PFSK-1 (cell line): Measurements from ENCODE around the gene DSPP.

Source experiments
- FOXP2 ChIP-seq: optimal IDR thresholded peaks from 2 replicates; pipeline ENCODE3; 2011; ENCODE audit warnings: borderline replicate concordance, control low read depth, inconsistent platforms; ENCODE audit not compliant: insufficient read depth; ENCODE audit errors: extremely low read length, extremely low read depth
- POLR2AphosphoS5 ChIP-seq: IDR thresholded peaks from 2 replicates; pipeline ENCODE4 v1.6.1; 2012; ENCODE audit warnings: low read depth, mild to moderate bottlenecking, control low read depth, low read length, moderate library complexity
- SIN3A ChIP-seq: IDR thresholded peaks from 2 replicates; pipeline ENCODE4 v1.6.1; 2012; ENCODE audit warnings: mild to moderate bottlenecking, low read length, moderate library complexity, borderline replicate concordance; ENCODE audit not compliant: insufficient read depth
- TAF1 ChIP-seq: IDR thresholded peaks from 2 replicates; pipeline ENCODE4 v1.6.1; 2012; ENCODE audit warnings: low read length, control low read depth, borderline replicate concordance; ENCODE audit not compliant: insufficient read depth
- TF ChIP-seq, protein P1 (sequence below), 2 experiments: IDR thresholded peaks; 2 replicates each; pipeline versions ENCODE4 v1.6.1 to v1.8.0; 2011 to 2012; ENCODE audit warnings: low read depth in 2 of 2, low read length in 2 of 2, control low read depth in 1 of 2, inconsistent platforms in 1 of 2, mild to moderate bottlenecking in 1 of 2, moderate library complexity in 1 of 2; ENCODE audit not compliant: insufficient read depth in 1 of 2

The DSPP gene

DNA sequence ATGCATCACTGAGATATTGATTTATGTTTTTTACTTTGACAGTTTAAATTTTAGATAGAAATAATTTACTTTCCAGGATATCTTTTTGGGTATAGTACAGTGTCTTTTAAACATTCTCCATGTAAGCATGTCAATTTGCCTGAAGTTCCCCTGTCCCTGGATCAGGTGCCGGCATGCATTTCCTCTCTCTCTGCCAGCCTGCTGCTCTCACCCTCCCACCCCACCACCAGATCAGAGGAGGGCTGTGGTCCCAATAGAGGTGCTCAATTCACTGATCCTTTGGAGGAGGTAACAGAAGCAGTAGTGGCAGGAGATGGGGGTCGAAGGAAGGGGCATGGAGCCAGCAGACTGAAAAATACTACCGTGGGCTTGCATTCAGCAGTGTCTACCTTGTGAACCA is 28.3 kb upstream of the DSPP start:
- TF ChIP-seq TAF1 (no peak), SIN3A (no peak), POLR2AphosphoS5 (no peak), FOXP2 (no peak)
- TF ChIP-seq, protein P1, sequence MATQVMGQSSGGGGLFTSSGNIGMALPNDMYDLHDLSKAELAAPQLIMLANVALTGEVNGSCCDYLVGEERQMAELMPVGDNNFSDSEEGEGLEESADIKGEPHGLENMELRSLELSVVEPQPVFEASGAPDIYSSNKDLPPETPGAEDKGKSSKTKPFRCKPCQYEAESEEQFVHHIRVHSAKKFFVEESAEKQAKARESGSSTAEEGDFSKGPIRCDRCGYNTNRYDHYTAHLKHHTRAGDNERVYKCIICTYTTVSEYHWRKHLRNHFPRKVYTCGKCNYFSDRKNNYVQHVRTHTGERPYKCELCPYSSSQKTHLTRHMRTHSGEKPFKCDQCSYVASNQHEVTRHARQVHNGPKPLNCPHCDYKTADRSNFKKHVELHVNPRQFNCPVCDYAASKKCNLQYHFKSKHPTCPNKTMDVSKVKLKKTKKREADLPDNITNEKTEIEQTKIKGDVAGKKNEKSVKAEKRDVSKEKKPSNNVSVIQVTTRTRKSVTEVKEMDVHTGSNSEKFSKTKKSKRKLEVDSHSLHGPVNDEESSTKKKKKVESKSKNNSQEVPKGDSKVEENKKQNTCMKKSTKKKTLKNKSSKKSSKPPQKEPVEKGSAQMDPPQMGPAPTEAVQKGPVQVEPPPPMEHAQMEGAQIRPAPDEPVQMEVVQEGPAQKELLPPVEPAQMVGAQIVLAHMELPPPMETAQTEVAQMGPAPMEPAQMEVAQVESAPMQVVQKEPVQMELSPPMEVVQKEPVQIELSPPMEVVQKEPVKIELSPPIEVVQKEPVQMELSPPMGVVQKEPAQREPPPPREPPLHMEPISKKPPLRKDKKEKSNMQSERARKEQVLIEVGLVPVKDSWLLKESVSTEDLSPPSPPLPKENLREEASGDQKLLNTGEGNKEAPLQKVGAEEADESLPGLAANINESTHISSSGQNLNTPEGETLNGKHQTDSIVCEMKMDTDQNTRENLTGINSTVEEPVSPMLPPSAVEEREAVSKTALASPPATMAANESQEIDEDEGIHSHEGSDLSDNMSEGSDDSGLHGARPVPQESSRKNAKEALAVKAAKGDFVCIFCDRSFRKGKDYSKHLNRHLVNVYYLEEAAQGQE (IDR thresholded peaks at IDR 0.05; ENCODE audit: insufficient read depth in 1 of 2, low read depth in 2 of 2, low read length in 2 of 2): no peak

DNA sequence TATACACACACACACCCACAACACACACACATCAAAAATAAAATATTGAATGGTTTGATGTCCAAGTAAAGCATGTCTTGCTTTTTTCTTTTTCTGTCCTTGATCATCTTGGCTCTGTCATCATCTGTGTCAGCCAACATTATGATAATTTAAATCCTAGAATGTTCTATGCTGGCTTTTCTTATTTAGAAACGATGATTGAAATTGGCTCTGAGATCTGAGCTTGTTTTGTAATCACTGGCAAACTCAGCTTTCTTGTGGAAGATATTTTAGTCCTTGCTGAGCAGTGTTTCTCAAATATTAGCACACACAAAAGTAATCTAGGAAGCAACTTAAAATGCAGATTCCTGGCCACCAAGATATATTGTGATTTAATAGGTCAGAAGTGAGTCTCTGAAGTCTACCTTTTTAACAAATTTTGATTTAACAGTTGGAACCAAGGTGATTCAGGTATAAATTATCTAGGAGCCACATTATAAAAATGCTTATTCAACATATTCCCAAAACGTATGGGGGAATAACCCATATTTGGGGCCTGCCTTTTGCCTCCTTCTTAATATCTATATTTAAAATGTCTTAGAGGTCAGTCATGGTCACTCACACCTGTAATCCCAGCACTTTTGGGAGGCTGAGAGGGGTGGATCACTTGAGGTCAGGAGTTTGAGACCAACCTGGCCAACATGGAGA is 24.0 kb upstream of the DSPP start:
- TF ChIP-seq FOXP2 (no peak), POLR2AphosphoS5 (no peak), TAF1 (no peak), SIN3A (no peak)
- TF ChIP-seq, protein P1 (IDR thresholded peaks at IDR 0.05; ENCODE audit: insufficient read depth in 1 of 2, low read depth in 2 of 2, low read length in 2 of 2): no peak

DNA sequence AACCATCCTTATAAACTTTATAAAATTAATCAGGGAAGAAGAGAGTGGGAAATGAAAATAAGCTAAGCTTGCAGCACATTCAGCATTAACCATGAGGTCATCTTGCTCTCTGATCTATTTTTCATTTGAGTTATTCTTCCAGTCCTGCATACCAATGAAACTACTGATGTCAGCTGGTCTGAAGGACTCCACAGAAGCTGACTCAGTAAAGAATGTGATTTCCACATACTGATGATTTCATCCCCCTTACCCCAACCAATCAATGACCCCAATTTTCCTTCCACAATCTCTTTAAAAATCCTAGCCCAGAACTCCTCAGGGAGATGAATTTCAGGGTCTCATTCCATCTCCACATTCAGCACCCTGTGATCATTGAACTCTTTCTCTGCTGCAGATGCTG is 18.8 kb upstream of the DSPP start:
- TF ChIP-seq TAF1 (no peak), FOXP2 (no peak), SIN3A (no peak), POLR2AphosphoS5 (no peak)
- TF ChIP-seq, protein P1 (IDR thresholded peaks at IDR 0.05; ENCODE audit: insufficient read depth in 1 of 2, low read depth in 2 of 2, low read length in 2 of 2): no peak

DNA sequence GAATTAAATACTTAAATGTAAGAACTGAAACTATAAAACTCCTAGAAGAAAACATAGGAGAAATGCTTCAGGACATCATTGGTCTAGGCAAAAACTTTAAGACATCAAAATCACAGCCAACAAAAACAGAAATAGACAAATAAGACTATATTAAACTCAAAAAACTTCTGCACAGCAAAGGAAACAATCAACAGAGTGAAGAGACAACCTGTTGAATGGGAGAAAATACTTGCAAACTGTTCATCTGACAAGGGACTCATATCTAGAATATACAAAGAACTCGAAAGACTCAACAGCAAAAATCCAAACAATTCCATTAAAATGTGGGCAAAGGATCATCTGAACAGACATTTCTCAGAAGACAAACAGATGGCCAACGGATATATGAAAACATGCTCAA is 16.2 kb upstream of the DSPP start:
- TF ChIP-seq SIN3A (no peak), FOXP2 (no peak), POLR2AphosphoS5 (no peak), TAF1 (no peak)
- TF ChIP-seq, protein P1 (IDR thresholded peaks at IDR 0.05; ENCODE audit: insufficient read depth in 1 of 2, low read depth in 2 of 2, low read length in 2 of 2): no peak

DNA sequence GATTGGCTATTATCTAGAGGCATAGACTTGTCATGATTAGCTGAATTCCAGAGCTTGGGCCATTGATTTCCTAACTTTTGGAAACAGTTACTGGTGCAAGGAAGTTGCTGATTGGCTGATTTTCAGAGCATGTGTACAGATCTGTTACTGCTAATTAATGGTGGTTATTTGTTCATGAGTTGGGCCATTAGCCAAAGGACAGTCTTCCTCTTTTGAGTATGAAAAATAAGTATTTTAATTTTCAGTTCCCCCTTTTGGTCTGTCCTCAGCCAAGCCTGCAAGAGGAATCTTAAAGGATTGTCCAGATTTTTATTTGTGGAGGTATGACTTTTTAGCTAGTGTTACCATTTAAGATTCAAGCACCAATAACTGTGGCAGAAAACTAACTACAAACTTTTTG is 7.0 kb upstream of the DSPP start:
- TF ChIP-seq TAF1: no peak
- no peak for TF ChIP-seq SIN3A
- TF ChIP-seq, protein P1 (IDR thresholded peaks at IDR 0.05; ENCODE audit: insufficient read depth in 1 of 2, low read depth in 2 of 2, low read length in 2 of 2): no peak
- no peak for TF ChIP-seq FOXP2
- no peak for TF ChIP-seq POLR2AphosphoS5
